ENCODE results near the gene AUNIP.

The AUNIP gene

GRCh38 chr1:25888426-25888987 lies 29.2 kb upstream of the AUNIP start:
- DNase-seq (ENCODE audit: low spot score): no peak

- DNase-seq (ENCODE audit: low spot score): no peak
Observed at GRCh38 chr1:25885602-25886001, 26.3 kb upstream of the AUNIP start.

- no peak for DNase-seq (ENCODE audit: low spot score)
Observed at GRCh38 chr1:25881266-25881665, 22.0 kb upstream of the AUNIP start.

- no peak for DNase-seq (ENCODE audit: low spot score)
Observed at GRCh38 chr1:25880518-25880917, 21.3 kb upstream of the AUNIP start.

- DNase-seq (ENCODE audit: low spot score): no peak
Observed at GRCh38 chr1:25879675-25880074, 20.4 kb upstream of the AUNIP start.

- DNase-seq (ENCODE audit: low spot score): no peak
Observed at GRCh38 chr1:25878690-25879089, 19.4 kb upstream of the AUNIP start.

- DNase-seq (ENCODE audit: low spot score): no peak
Observed at GRCh38 chr1:25877155-25877554, 17.9 kb upstream of the AUNIP start.

- DNase-seq (ENCODE audit: low spot score): no peak
Observed at GRCh38 chr1:25876693-25877077, 17.4 kb upstream of the AUNIP start.

GRCh38 chr1:25875856-25876692 lies 16.8 kb upstream of the AUNIP start:
- DNase-seq (ENCODE audit: low spot score): no peak

GRCh38 chr1:25875154-25875855 lies 16.0 kb upstream of the AUNIP start, which contains the start of gene PAQR7:
Gene PAQR7 (minus strand): TSS chr1:25875708. CDS start chr1:25863839, 11,869 bp downstream.
- DNase-seq (ENCODE audit: low spot score): peak; percentile 56

- no peak for DNase-seq (ENCODE audit: low spot score)
Observed at GRCh38 chr1:25874635-25875153, 15.4 kb upstream of the AUNIP start.

- no peak for DNase-seq (ENCODE audit: low spot score)
Observed at GRCh38 chr1:25874209-25874608, 15.0 kb upstream of the AUNIP start.

GRCh38 chr1:25873120-25873519 lies 13.9 kb upstream of the AUNIP start:
- DNase-seq (ENCODE audit: low spot score): no peak

- DNase-seq (ENCODE audit: low spot score): no peak
Observed at GRCh38 chr1:25872713-25873112, 13.5 kb upstream of the AUNIP start.

GRCh38 chr1:25871704-25872494 lies 12.6 kb upstream of the AUNIP start:
- no peak for DNase-seq (ENCODE audit: low spot score)

GRCh38 chr1:25871086-25871703 lies 11.9 kb upstream of the AUNIP start:
- DNase-seq (ENCODE audit: low spot score): no peak

GRCh38 chr1:25870614-25871013 lies 11.4 kb upstream of the AUNIP start:
- DNase-seq (ENCODE audit: low spot score): no peak

GRCh38 chr1:25869909-25870606 lies 10.8 kb upstream of the AUNIP start:
- DNase-seq (ENCODE audit: low spot score): no peak

- DNase-seq (ENCODE audit: low spot score): no peak
Observed at GRCh38 chr1:25867210-25867991, 8.1 kb upstream of the AUNIP start.

GRCh38 chr1:25866288-25866687 lies 7.0 kb upstream of the AUNIP start:
- DNase-seq (ENCODE audit: low spot score): no peak

Measured in HuH-7 (cell line).